Thyroid gland (tissue), 4 donors: Measurements from ENCODE around the gene ARHGAP35.

ENCODE experiments used
- CTCF ChIP-seq, 6 experiments: fragments of 200-600 bp in 3 of 6; fragments of 450-650 bp in 3 of 6; sonication (generic) in 3 of 6; IDR thresholded peaks; one replicate each; pipeline ENCODE4 v1.5.1; 2016 to 2019; ENCODE audit warnings: antibody characterized with exemption in 6 of 6, mild to moderate bottlenecking in 2 of 6, inconsistent platforms in 1 of 6, moderate library complexity in 1 of 6
- POLR2A ChIP-seq, 2 donors: fragments of 450-650 bp; IDR thresholded peaks; one replicate each; pipeline ENCODE4 v1.6.1; 2017; ENCODE audit warnings: antibody characterized with exemption in 2 of 2, mild to moderate bottlenecking in 2 of 2, moderate library complexity in 1 of 2

GRCh38 chr19:46866407-46867136 is 5.8 kb downstream of the ARHGAP35 start:
- no peak for TF ChIP-seq CTCF (IDR thresholded peaks at IDR 0.05)
- TF ChIP-seq POLR2A (IDR thresholded peaks at IDR 0.05): no peak
